ENCODE results near the gene GPC6.

- no peak for TF ChIP-seq CTCF (IDR thresholded peaks at IDR 0.05)
- no peak for TF ChIP-seq EZH2 (IDR thresholded peaks at IDR 0.05)
- TF ChIP-seq EZH2phosphoT487 (IDR thresholded peaks at IDR 0.05): no peak
Measured at GRCh38 chr13:93814658-93815057, 588.1 kb downstream of the GPC6 start.

Measured in neural progenitor cell (in vitro differentiated cells).